Common myeloid progenitor, CD34-positive (primary cell): ENCODE data around the gene UHMK1.
"Not testable (repeated sequence)": the region's sequence is repeated elsewhere in the genome, so short reads cannot be mapped to it uniquely, and the experiment has no call there.

ENCODE experiments used
- CTCF ChIA-PET: fragments of 350-600 bp; sonication (Branson Sonifier 250); formaldehyde crosslinking; loops from one replicate; lab custom pipeline; 2021; ENCODE audit warnings: antibody characterized with exemption; lab: Charles Lee
- POLR2A ChIA-PET: fragments of 350-600 bp; sonication (Branson Sonifier 250); formaldehyde crosslinking; loops from one replicate; lab custom pipeline; 2021; ENCODE audit warnings: antibody characterized with exemption; lab: Charles Lee
- DNase-seq, 3 donors: peaks; one replicate each; pipeline versions ENCODE4 v3.0.0 to v3.0.0-alpha.2; 2013
- H3K27ac ChIP-seq, 2 experiments: 1 replicate in 1 of 2; 2 replicates in 1 of 2; pipeline ENCODE4 v1.7.0; 2013; ENCODE audit warnings: inconsistent platforms in 2 of 2, low read length in 2 of 2, mild to moderate bottlenecking in 2 of 2, low read depth in 1 of 2, moderate library complexity in 1 of 2; ENCODE audit not compliant: severe bottlenecking in 2 of 2, insufficient read depth in 1 of 2, poor library complexity in 1 of 2
- H3K27me3 ChIP-seq, 5 experiments: replicated peaks in 2 of 5; 1 replicate in 3 of 5; 2 replicates in 2 of 5; pipeline versions ENCODE4 v1.6.1 to v1.7.0; 2013; ENCODE audit warnings: low read length in 4 of 5, mild to moderate bottlenecking in 2 of 5, moderate library complexity in 2 of 5, inconsistent platforms in 1 of 5; ENCODE audit not compliant: insufficient read depth in 5 of 5, control insufficient read depth in 4 of 5
- H3K36me3 ChIP-seq, 4 experiments: 1 replicate in 2 of 4; 2 replicates in 2 of 4; pipeline versions ENCODE4 v1.6.1 to v1.7.0; 2013; ENCODE audit warnings: low read length in 3 of 4, control low read depth in 1 of 4, mild to moderate bottlenecking in 1 of 4; ENCODE audit not compliant: control insufficient read depth in 4 of 4, insufficient read depth in 4 of 4
- H3K4me1 ChIP-seq, 4 experiments: 1 replicate in 3 of 4; 2 replicates in 1 of 4; pipeline versions ENCODE4 v1.6.1 to v1.7.1; 2013; ENCODE audit warnings: low read length in 3 of 4, mild to moderate bottlenecking in 3 of 4, control low read depth in 1 of 4, inconsistent platforms in 1 of 4, moderate library complexity in 1 of 4; ENCODE audit not compliant: control insufficient read depth in 4 of 4, insufficient read depth in 4 of 4; ENCODE audit errors: control extremely low read depth in 1 of 4
- H3K4me3 ChIP-seq, 7 experiments: 1 replicate in 4 of 7; 2 replicates in 3 of 7; pipeline versions ENCODE4 v1.5.1 to v1.7.0; 2013; ENCODE audit warnings: mild to moderate bottlenecking in 7 of 7, low read length in 6 of 7, moderate library complexity in 6 of 7, inconsistent platforms in 2 of 7, low read depth in 2 of 7, control low read depth in 1 of 7; ENCODE audit not compliant: insufficient read depth in 4 of 7, control insufficient read depth in 1 of 7; ENCODE audit errors: extremely low read depth in 1 of 7
- H3K9me3 ChIP-seq, 5 experiments: 1 replicate in 4 of 5; 2 replicates in 1 of 5; pipeline versions ENCODE4 v1.6.1 to v1.7.1; 2013; ENCODE audit warnings: low read length in 4 of 5, mild to moderate bottlenecking in 2 of 5, inconsistent platforms in 1 of 5, low read depth in 1 of 5, moderate library complexity in 1 of 5; ENCODE audit not compliant: control insufficient read depth in 4 of 5, insufficient read depth in 2 of 5; ENCODE audit errors: control extremely low read depth in 1 of 5
- WGBS: methylation state at CpG from one replicate; pipeline ENCODE4 v1.1.5; 2013; ENCODE audit not compliant: insufficient coverage; 5-methylcytosine and 5-hydroxymethylcytosine counted together

The UHMK1 gene

DNA sequence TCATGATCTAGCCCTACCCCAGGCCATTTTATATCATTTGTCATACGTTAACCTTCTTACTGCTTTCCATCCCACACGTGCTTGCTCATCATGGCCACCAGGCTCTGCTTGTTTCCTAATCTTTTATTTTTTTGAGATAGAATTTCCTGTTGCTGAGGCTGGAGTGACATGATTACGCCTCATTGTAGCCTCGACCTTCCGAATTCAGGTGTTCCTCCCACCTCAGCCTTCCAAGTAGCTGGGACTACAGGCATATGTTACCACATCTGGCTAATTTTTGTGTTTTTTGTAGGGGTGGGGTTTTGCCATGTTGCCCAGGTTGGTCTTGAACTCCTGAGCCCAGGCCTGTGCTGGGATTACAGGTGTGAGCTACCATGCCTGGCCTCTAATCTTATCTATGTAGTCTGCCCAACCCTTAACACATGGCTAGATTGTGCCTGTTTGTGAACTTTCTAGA is 67.2 kb downstream of the UHMK1 start:
- WGBS: 26% methylated on average over 5 of the region's 5 CpGs
- CTCF ChIA-PET: interaction anchor here (1.1 kb wide), 1 partner anchor 37 kb away, joined by 3 read pairs; no protein-coding TSS in a partner anchor
- H3K4me1 ChIP-seq: peaks cover 4 to 35% (median 16%) of the 10 kb centered on the region in 4 experiments
- no peaks in the 10 kb centered on the region for H3K27me3 ChIP-seq
- POLR2A ChIA-PET: no interaction called here
- H3K4me3 ChIP-seq: no peak overlapping the region
- peaks cover 0 to 1% (median 0%) of the 10 kb centered on the region in 5 experiments for H3K9me3 ChIP-seq
- peak; percentile 3 to 38 (median 20) for DNase-seq
- H3K36me3 ChIP-seq: peaks cover 0 to 14% (median 4%) of the 10 kb centered on the region in 4 experiments
- no peak overlapping the region for H3K27ac ChIP-seq

GRCh38 chr1:162565460-162565859 is 67.8 kb downstream of the UHMK1 start:
- ChIA-PET POLR2A (no interaction called here), CTCF (interaction anchor here (0.8 to 1.1 kb wide), 2 partner anchors 11 to 37 kb away, joined by 3 read pairs; no protein-coding TSS in a partner anchor)
- H3K4me3 ChIP-seq: no peak overlapping the region
- DNase-seq: no peak
- H3K27me3 ChIP-seq: no peaks in the 10 kb centered on the region
- H3K27ac ChIP-seq: no peak overlapping the region
- no peaks in the 10 kb centered on the region for H3K9me3 ChIP-seq
- peaks cover 4 to 35% (median 17%) of the 10 kb centered on the region in 4 experiments for H3K4me1 ChIP-seq
- peaks cover 0 to 14% (median 4%) of the 10 kb centered on the region in 4 experiments for H3K36me3 ChIP-seq

DNA sequence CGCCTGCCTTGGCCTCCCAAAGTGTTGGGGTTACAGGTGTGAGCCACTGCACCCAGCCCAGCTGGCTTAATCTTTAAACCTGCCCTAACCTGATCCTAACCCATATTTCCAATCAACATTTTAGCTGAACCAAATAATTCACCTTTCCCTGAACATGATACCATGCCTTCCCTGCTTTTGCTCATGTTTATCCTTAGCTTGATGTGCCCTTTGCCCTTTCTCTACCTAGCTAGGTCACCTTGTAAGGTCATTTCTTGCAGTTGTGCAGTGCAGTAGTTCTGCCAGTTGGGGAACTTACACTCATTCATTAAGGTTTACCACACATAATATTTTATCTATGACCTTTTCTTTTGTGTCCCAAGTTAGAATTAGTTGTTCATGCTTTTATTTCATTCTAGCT is 69.3 kb downstream of the UHMK1 start:
- H3K27ac ChIP-seq: no peak overlapping the region
- CTCF ChIA-PET: interaction anchor here (2.3 kb wide), 1 partner anchor 11 kb away, joined by 7 read pairs; no protein-coding TSS in a partner anchor
- no peak overlapping the region for H3K4me3 ChIP-seq
- peaks cover 0 to 14% (median 4%) of the 10 kb centered on the region in 4 experiments for H3K36me3 ChIP-seq
- peaks cover 4 to 34% (median 14%) of the 10 kb centered on the region in 4 experiments for H3K4me1 ChIP-seq
- DNase-seq: no peak
- WGBS: 83% methylated on average over 1 of the region's 1 CpG
- no peaks in the 10 kb centered on the region for H3K9me3 ChIP-seq
- POLR2A ChIA-PET: no interaction called here
- no peaks in the 10 kb centered on the region for H3K27me3 ChIP-seq

DNA sequence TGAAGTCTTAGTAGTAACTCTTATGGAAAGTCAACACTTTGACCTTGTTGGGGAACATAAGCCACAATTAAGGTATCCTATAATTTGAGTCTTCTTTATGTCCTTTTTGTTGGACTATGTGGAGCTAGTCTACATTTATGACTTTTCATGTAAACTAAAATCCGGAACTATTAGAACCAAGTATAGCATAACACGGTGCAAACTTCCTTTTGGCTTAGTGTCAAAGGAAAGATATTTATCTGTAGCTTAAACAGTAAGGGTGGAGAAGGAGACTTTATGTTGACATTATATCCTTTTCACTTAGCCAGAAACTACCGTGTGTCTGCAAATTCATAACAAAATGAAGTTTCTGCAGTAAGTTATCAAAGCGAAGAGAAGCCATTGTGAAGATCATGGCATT is 71.2 kb downstream of the UHMK1 start:
- Histone ChIP-seq H3K27me3 (no peaks in the 10 kb centered on the region), H3K4me3 (peak overlapping the region in 2 of 7 experiments; percentile 1 to 8), H3K36me3 (peaks cover 0 to 14% (median 4%) of the 10 kb centered on the region in 4 experiments), H3K27ac (peak overlapping the region in 1 of 2 experiments; percentile 49), H3K9me3 (no peaks in the 10 kb centered on the region), H3K4me1 (peaks cover 0 to 25% (median 7%) of the 10 kb centered on the region in 4 experiments)
- ChIA-PET POLR2A (interaction anchor here (0.5 kb wide), 1 partner anchor 639 kb away, joined by 5 read pairs; no protein-coding TSS in a partner anchor), CTCF (interaction anchor here (2.3 kb wide), 1 partner anchor 9 kb away, joined by 7 read pairs; no protein-coding TSS in a partner anchor)
- peak; percentile 19 to 40 (median 22) for DNase-seq
- no CpG with 5 or more reads among the region's 4 CpGs for WGBS

GRCh38 chr1:162570718-162571117 is 73.1 kb downstream of the UHMK1 start:
- ChIA-PET POLR2A (no interaction called here), CTCF (no interaction called here)
- Histone ChIP-seq H3K4me1 (peaks cover 0 to 16% (median 7%) of the 10 kb centered on the region in 4 experiments), H3K9me3 (no peaks in the 10 kb centered on the region), H3K27ac (no peak overlapping the region), H3K4me3 (no peak overlapping the region), H3K27me3 (no peaks in the 10 kb centered on the region), H3K36me3 (peaks cover 0 to 14% (median 4%) of the 10 kb centered on the region in 4 experiments)
- no CpG with 5 or more reads among the region's 1 CpG for WGBS
- no peak for DNase-seq

DNA sequence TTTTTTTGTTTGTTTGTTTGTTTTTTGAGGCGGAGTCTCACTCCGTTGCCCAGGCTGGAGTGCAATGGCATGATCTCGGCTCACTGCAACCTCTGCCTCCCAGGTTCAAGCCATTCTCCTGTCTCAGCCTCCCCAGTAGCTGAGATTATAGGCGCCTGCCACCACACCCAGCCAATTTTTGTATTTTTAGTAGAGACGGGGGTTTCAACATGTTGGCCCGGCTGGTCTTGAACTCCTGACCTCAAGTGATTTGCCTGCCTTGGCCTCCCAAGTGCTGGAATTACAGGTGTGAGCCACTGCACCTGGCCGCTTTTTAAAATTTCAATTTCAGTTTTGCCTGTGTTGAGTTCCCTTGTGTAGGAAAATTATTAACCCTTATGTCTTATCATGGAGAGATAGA is 73.5 kb downstream of the UHMK1 start:
- peaks cover 0 to 16% (median 7%) of the 10 kb centered on the region in 4 experiments for H3K4me1 ChIP-seq
- H3K27me3 ChIP-seq, DNase-seq, H3K4me3 ChIP-seq, CTCF ChIA-PET, POLR2A ChIA-PET, H3K9me3 ChIP-seq, H3K27ac ChIP-seq: not testable (repeated sequence)
- H3K36me3 ChIP-seq: peaks cover 0 to 14% (median 5%) of the 10 kb centered on the region in 4 experiments
- whole genome bisulfite sequencing: 90% methylated on average over 4 of the region's 7 CpGs

- CTCF ChIA-PET: no interaction called here
- Histone ChIP-seq H3K4me3 (no peak overlapping the region), H3K36me3 (peaks cover 0 to 13% (median 7%) of the 10 kb centered on the region in 4 experiments), H3K27ac (no peak overlapping the region), H3K4me1 (peaks cover 0 to 16% (median 7%) of the 10 kb centered on the region in 4 experiments), H3K9me3 (no peaks in the 10 kb centered on the region), H3K27me3 (no peaks in the 10 kb centered on the region)
- DNase-seq: no peak
- WGBS: no CpG with 5 or more reads among the region's 1 CpG
- POLR2A ChIA-PET: no interaction called here
These were observed 74.1 kb downstream of the UHMK1 start for GRCh38 chr1:162571696-162572095.
